HEK293T (cell line): Measurements from ENCODE around the gene VIM.

Source experiments
- PKNOX1 ChIP-seq: fragments of 450-650 bp; IDR thresholded peaks from 2 replicates; pipeline ENCODE4 v1.6.1; 2016
- TARDBP ChIP-seq: fragments of 450-650 bp; IDR thresholded peaks from 2 replicates; pipeline ENCODE4 v1.6.1; 2016

- TF ChIP-seq PKNOX1 (no peak), TARDBP (no peak)
Observed at GRCh38 chr10:17236468-17237148, 8.6 kb downstream of the VIM start.
